ENCODE measurements around the gene C1orf174. TPM values are rescaled to one million over a fixed set of nuclear protein-coding genes. Genes with fewer than 3 reads are reported as not detected.

C1orf174 gene
- total RNA-seq, 1 donor from 2014 or later: 25.7 TPM

GRCh38 chr1:3891329-3891865, 8.7 kb downstream of the C1orf174 start:
- DNase-seq (ENCODE audit: low spot score): peak; percentile 77
- Mint-ChIP-seq H3K27me3 (ENCODE audit: low read depth) (no peaks in the 10 kb centered on the region), H3K36me3 (ENCODE audit: low read depth) (peaks cover 28% of the 10 kb centered on the region), H3K4me1 (ENCODE audit: low read depth) (peaks cover 21% of the 10 kb centered on the region), H3K4me3 (ENCODE audit: unreplicated experiment) (no peak overlapping the region), H3K27ac (ENCODE audit: unreplicated experiment) (no peak overlapping the region), H3K9me3 (ENCODE audit: low read depth) (no peaks in the 10 kb centered on the region)
- TF ChIP-seq, protein P1, sequence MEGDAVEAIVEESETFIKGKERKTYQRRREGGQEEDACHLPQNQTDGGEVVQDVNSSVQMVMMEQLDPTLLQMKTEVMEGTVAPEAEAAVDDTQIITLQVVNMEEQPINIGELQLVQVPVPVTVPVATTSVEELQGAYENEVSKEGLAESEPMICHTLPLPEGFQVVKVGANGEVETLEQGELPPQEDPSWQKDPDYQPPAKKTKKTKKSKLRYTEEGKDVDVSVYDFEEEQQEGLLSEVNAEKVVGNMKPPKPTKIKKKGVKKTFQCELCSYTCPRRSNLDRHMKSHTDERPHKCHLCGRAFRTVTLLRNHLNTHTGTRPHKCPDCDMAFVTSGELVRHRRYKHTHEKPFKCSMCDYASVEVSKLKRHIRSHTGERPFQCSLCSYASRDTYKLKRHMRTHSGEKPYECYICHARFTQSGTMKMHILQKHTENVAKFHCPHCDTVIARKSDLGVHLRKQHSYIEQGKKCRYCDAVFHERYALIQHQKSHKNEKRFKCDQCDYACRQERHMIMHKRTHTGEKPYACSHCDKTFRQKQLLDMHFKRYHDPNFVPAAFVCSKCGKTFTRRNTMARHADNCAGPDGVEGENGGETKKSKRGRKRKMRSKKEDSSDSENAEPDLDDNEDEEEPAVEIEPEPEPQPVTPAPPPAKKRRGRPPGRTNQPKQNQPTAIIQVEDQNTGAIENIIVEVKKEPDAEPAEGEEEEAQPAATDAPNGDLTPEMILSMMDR (IDR thresholded peaks at IDR 0.05): no peak

- peaks cover 31% of the 10 kb centered on the region for H3K36me3 Mint-ChIP-seq (ENCODE audit: low read depth)
- DNase-seq (ENCODE audit: low spot score): peak; percentile 67
- peaks cover 14% of the 10 kb centered on the region for H3K4me1 Mint-ChIP-seq (ENCODE audit: low read depth)
- H3K27me3 Mint-ChIP-seq (ENCODE audit: low read depth): no peaks in the 10 kb centered on the region
- TF ChIP-seq, protein P1 (IDR thresholded peaks at IDR 0.05): no peak
- no peak overlapping the region for H3K27ac Mint-ChIP-seq (ENCODE audit: unreplicated experiment)
- H3K9me3 Mint-ChIP-seq (ENCODE audit: low read depth): no peaks in the 10 kb centered on the region
- no peak overlapping the region for H3K4me3 Mint-ChIP-seq (ENCODE audit: unreplicated experiment)
These were observed 9.4 kb downstream of the C1orf174 start for GRCh38 chr1:3890389-3891328.

DNA sequence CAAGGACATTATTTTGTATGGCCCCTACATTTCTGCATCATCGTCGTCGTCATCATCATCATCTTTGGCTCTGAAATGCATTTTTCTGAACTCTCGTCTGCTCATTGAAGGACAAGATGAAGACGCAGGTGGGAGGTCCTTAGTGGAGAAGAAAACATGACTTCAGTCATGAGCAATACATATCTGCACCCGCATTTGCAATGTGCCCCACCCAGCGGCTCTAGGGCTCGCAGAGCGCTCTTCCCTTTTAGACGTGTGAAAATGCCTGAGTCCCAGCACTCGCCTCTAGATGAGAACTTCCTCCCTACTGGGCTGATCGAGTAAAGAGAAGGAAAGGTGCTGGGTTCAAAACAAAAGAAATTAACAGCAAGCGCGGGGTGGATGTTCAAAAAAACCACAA, 10.1 kb downstream of the C1orf174 start:
- TF ChIP-seq, protein P1 (IDR thresholded peaks at IDR 0.05): no peak
- Mint-ChIP-seq H3K27me3 (ENCODE audit: low read depth) (no peaks in the 10 kb centered on the region), H3K27ac (ENCODE audit: unreplicated experiment) (no peak overlapping the region), H3K4me3 (ENCODE audit: unreplicated experiment) (no peak overlapping the region), H3K36me3 (ENCODE audit: low read depth) (peaks cover 32% of the 10 kb centered on the region), H3K4me1 (ENCODE audit: low read depth) (peaks cover 6% of the 10 kb centered on the region), H3K9me3 (ENCODE audit: low read depth) (no peaks in the 10 kb centered on the region)
- peak; percentile 14 for DNase-seq (ENCODE audit: low spot score)

DNA sequence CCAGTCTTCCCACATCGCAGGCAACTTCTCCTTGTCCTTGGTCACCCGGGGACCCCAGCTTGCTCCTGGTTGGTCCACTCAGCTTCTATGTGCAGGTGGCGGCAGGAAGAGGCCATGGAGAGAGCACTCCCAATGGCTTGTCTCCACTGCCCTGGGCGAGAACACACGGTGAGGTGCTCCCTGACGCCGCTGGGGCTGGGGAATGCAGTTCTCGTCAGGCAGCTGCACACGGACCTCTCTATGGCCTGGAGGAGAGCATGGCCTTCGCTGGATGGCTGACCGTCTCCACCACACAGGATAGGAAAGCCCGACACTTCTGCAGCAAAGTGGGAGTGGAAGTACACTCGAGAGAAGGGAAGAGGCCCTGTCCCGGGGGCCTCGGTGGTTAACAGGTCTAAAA, 11.8 kb downstream of the C1orf174 start:
- H3K27me3 Mint-ChIP-seq (ENCODE audit: low read depth): no peaks in the 10 kb centered on the region
- H3K4me1 Mint-ChIP-seq (ENCODE audit: low read depth): peaks cover 2% of the 10 kb centered on the region
- no peak overlapping the region for H3K27ac Mint-ChIP-seq (ENCODE audit: unreplicated experiment)
- peak; percentile 75 for DNase-seq (ENCODE audit: low spot score)
- H3K4me3 Mint-ChIP-seq (ENCODE audit: unreplicated experiment): no peak overlapping the region
- TF ChIP-seq, protein P1 (IDR thresholded peaks at IDR 0.05): no peak
- peaks cover 35% of the 10 kb centered on the region for H3K36me3 Mint-ChIP-seq (ENCODE audit: low read depth)
- H3K9me3 Mint-ChIP-seq (ENCODE audit: low read depth): no peaks in the 10 kb centered on the region

GRCh38 chr1:3886691-3887090, 13.4 kb downstream of the C1orf174 start:
- no peak overlapping the region for H3K27ac Mint-ChIP-seq (ENCODE audit: unreplicated experiment)
- H3K36me3 Mint-ChIP-seq (ENCODE audit: low read depth): peaks cover 33% of the 10 kb centered on the region
- TF ChIP-seq, protein P1 (IDR thresholded peaks at IDR 0.05): no peak
- H3K4me3 Mint-ChIP-seq (ENCODE audit: unreplicated experiment): no peak overlapping the region
- no peaks in the 10 kb centered on the region for H3K4me1 Mint-ChIP-seq (ENCODE audit: low read depth)
- no peaks in the 10 kb centered on the region for H3K9me3 Mint-ChIP-seq (ENCODE audit: low read depth)
- H3K27me3 Mint-ChIP-seq (ENCODE audit: low read depth): no peaks in the 10 kb centered on the region
- peak; percentile 53 for DNase-seq (ENCODE audit: low spot score)

All from chondrocyte (in vitro differentiated cells).